ENCODE data around the gene MTUS2. TPM values are rescaled to one million over a fixed set of nuclear protein-coding genes. Genes with fewer than 3 reads are reported as not detected.

The MTUS2 gene
- total RNA-seq, 1 experiment from 2014 or later, result 0.35 TPM

DNA sequence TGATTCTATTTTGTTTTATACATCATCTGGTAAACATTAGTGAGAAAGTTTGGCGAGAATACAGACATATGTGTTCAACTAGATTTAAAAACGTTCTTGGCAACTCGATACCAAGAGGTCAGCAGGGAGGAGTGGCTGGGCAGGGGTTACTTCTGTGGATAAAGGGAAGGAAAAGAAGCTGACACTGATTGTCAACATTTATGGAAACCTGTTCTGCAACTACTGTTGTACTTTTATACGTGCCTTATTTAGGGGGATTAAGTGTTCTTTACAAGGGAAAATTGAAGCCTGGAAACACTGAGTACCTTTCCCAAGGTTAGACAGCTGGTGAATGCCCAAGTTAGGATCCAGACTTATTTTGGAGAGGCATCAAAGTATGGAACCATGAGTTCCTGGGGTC is 65.0 kb downstream of the MTUS2 start:
- no peak overlapping the region for H2BK120ac ChIP-seq (ENCODE audit: low read depth, low read length, poor library complexity, severe bottlenecking)
- H3K9me3 Mint-ChIP-seq, result peaks cover 0 to 3% of the 10 kb centered on the region in 2 experiments; a peak in 1 of 5 replicates
- no peaks in the 10 kb centered on the region for H3K9me3 ChIP-seq (ENCODE audit: control insufficient read depth, low read depth, low read length)
- H3K14ac ChIP-seq (ENCODE audit: insufficient read depth, low read length), result no peak overlapping the region
- no peak overlapping the region for H2AK5ac ChIP-seq (ENCODE audit: insufficient read length, low read length)
- no CpG with 5 or more reads among the region's 4 CpGs for WGBS (ENCODE audit: extremely low coverage, insufficient read length, low lambda C conversion rate)
- H3K23me2 ChIP-seq (ENCODE audit: insufficient read length, low read depth, low read length, poor library complexity, severe bottlenecking), result no peaks in the 10 kb centered on the region
- peaks cover 5% of the 10 kb centered on the region for H3K27me3 Mint-ChIP-seq (ENCODE audit: low read depth)
- no peak overlapping the region for H3K18ac ChIP-seq (ENCODE audit: insufficient read length, low read depth, low read length)
- no peak overlapping the region for H3K4me3 Mint-ChIP-seq
- no peak overlapping the region for H2BK5ac ChIP-seq (ENCODE audit: insufficient read length, low read length)
- H2BK15ac ChIP-seq (ENCODE audit: low read depth, low read length), result no peak overlapping the region
- H3K36me3 Mint-ChIP-seq (ENCODE audit: insufficient read depth in 1 of 3, low read depth in 3 of 3), result no peaks in the 10 kb centered on the region
- no peak overlapping the region for H4K8ac ChIP-seq (replicated peaks; ENCODE audit: insufficient read length, low read depth, low read length)
- no peak overlapping the region for H3K9ac ChIP-seq (ENCODE audit: extremely low read depth, insufficient read length, low read length)
- no peak overlapping the region for H3K23ac ChIP-seq (ENCODE audit: insufficient read length, low read depth, low read length)
- no peaks in the 10 kb centered on the region for H4K20me1 ChIP-seq (ENCODE audit: control insufficient read depth, insufficient read depth, insufficient read length)
- H3K4me1 ChIP-seq (ENCODE audit: insufficient read depth, low read length), result no peaks in the 10 kb centered on the region
- H2BK12ac ChIP-seq (ENCODE audit: insufficient read length, low read depth, low read length), result no peak overlapping the region
- no peak overlapping the region for H4K91ac ChIP-seq (ENCODE audit: insufficient read length, low read depth, low read length)
- H3K27me3 ChIP-seq (ENCODE audit: insufficient read depth, low read length), result no peaks in the 10 kb centered on the region
- no peak overlapping the region for H2AFZ ChIP-seq (ENCODE audit: low read length)
- H3K4ac ChIP-seq (ENCODE audit: low read depth, low read length), result no peak overlapping the region
- no peak overlapping the region for H3K27ac ChIP-seq (ENCODE audit: insufficient read length, low read depth, low read length)
- no peak for TF ChIP-seq CTCF (conservative IDR thresholded peaks at IDR 0.05)
- H2BK20ac ChIP-seq (ENCODE audit: low read depth, low read length, poor library complexity, severe bottlenecking), result no peak overlapping the region
- DNase-seq, result no peak
- no peaks in the 10 kb centered on the region for H3K79me2 ChIP-seq (ENCODE audit: insufficient read depth, low read length)
- no peak overlapping the region for H3K27ac Mint-ChIP-seq
- H3K79me1 ChIP-seq (ENCODE audit: insufficient read depth, low read depth, low read length, poor library complexity, severe bottlenecking), result no peaks in the 10 kb centered on the region
- no peak overlapping the region for H4K5ac ChIP-seq (ENCODE audit: insufficient read length, low read depth, low read length)
- no peak overlapping the region for H3K56ac ChIP-seq (ENCODE audit: insufficient read length, low read depth, low read length)
- no peaks in the 10 kb centered on the region for H3K4me1 Mint-ChIP-seq
- H3K4me2 ChIP-seq (ENCODE audit: insufficient read depth, insufficient read length, low read length), result no peak overlapping the region
- H3T11ph ChIP-seq (ENCODE audit: low read length), result no peak overlapping the region

All from H9 (cell line).